Ishikawa (cell line): ENCODE results near the gene GNL2.

ENCODE experiments used
- CEBPB ChIP-seq: IDR thresholded peaks from 2 replicates; pipeline ENCODE4 v1.6.1; 2012
- CREB1 ChIP-seq: IDR thresholded peaks from 2 replicates; pipeline ENCODE4 v1.6.1; 2012; ENCODE audit warnings: low read depth
- EGR1 ChIP-seq: IDR thresholded peaks from 2 replicates; pipeline ENCODE4 v1.6.1; 2012
- EP300 ChIP-seq: IDR thresholded peaks from 2 replicates; pipeline ENCODE4 v1.6.1; 2012; ENCODE audit warnings: borderline replicate concordance
- FOXM1 ChIP-seq: IDR thresholded peaks from 2 replicates; pipeline ENCODE4 v1.6.1; 2012; ENCODE audit warnings: low read depth, borderline replicate concordance
- MAX ChIP-seq: IDR thresholded peaks from 2 replicates; pipeline ENCODE4 v1.6.1; 2012
- NFIC ChIP-seq: IDR thresholded peaks from 2 replicates; pipeline ENCODE4 v1.6.1; 2012
- RAD21 ChIP-seq: IDR thresholded peaks from 2 replicates; pipeline ENCODE4 v1.6.1; 2012; ENCODE audit warnings: low read depth
- REST ChIP-seq: IDR thresholded peaks from 2 replicates; pipeline ENCODE4 v1.6.1; 2012; ENCODE audit warnings: low read depth, mild to moderate bottlenecking
- TAF1 ChIP-seq: IDR thresholded peaks from 2 replicates; pipeline ENCODE4 v1.6.1; 2012; ENCODE audit warnings: low read depth, mild to moderate bottlenecking
- TCF12 ChIP-seq: IDR thresholded peaks from 2 replicates; pipeline ENCODE4 v1.6.1; 2012; ENCODE audit warnings: low read depth
- TEAD4 ChIP-seq: IDR thresholded peaks from 2 replicates; pipeline ENCODE4 v1.6.1; 2012
- USF1 ChIP-seq: IDR thresholded peaks from 2 replicates; pipeline ENCODE4 v1.6.1; 2012
- YY1 ChIP-seq: IDR thresholded peaks from 2 replicates; pipeline ENCODE4 v1.6.1; 2012; ENCODE audit warnings: low read depth
- ZBTB7A ChIP-seq: IDR thresholded peaks from 2 replicates; pipeline ENCODE4 v1.6.1; 2012; ENCODE audit warnings: low read depth

The GNL2 gene

GRCh38 chr1:37629726-37630425 is 34.1 kb upstream of the GNL2 start:
- TF ChIP-seq EGR1 (no peak), RAD21 (no peak), USF1 (no peak), CREB1 (no peak), FOXM1 (no peak)

- TF ChIP-seq FOXM1 (no peak), TEAD4 (no peak), RAD21 (no peak), REST (no peak), EGR1 (no peak), NFIC (no peak)
Observed at GRCh38 chr1:37629008-37629407, 33.3 kb upstream of the GNL2 start.

GRCh38 chr1:37628026-37628556 is 32.4 kb upstream of the GNL2 start:
- TF ChIP-seq CEBPB (no peak), USF1 (no peak), EP300 (no peak), MAX (no peak), NFIC (no peak), EGR1 (no peak), TEAD4 (no peak), TAF1 (no peak), CREB1 (no peak), ZBTB7A (no peak), YY1 (no peak), REST (no peak), RAD21 (no peak), TCF12 (no peak), FOXM1 (no peak)

- TF ChIP-seq NFIC: no peak
- no peak for TF ChIP-seq EP300
- no peak for TF ChIP-seq TCF12
- TF ChIP-seq REST: no peak
- TF ChIP-seq TEAD4: no peak
- no peak for TF ChIP-seq RAD21
- TF ChIP-seq YY1: no peak
- TF ChIP-seq EGR1: no peak
- TF ChIP-seq CEBPB: no peak
- TF ChIP-seq MAX: no peak
- no peak for TF ChIP-seq FOXM1
- no peak for TF ChIP-seq CREB1
- no peak for TF ChIP-seq ZBTB7A
- no peak for TF ChIP-seq TAF1
- TF ChIP-seq USF1: no peak
Observed at GRCh38 chr1:37622131-37622530, 26.4 kb upstream of the GNL2 start.
